Thyroid gland (tissue), 4 donors: Measurements from ENCODE around the gene KCNK4. TPM values are rescaled to one million over a fixed set of nuclear protein-coding genes. Genes with fewer than 3 reads are reported as not detected.
A peak's percentile ranks its signal among the peaks of the same experiment; 100 is the strongest.

Experiments
- DNase-seq, 2 donors: peaks; one replicate each; pipeline ENCODE4 v3.0.0-alpha.2; 2019
- H3K27ac ChIP-seq, 3 donors: fragments of 200-600 bp; sonication (generic); 1 replicate in 2 of 3; 2 replicates in 1 of 3; pipeline ENCODE4 v1.5.1; 2016 to 2019; ENCODE audit warnings: mild to moderate bottlenecking in 1 of 3, moderate library complexity in 1 of 3
- H3K27me3 ChIP-seq: fragments of 200-600 bp; sonication (generic); one replicate; pipeline ENCODE4 v1.5.1; 2019
- H3K36me3 ChIP-seq, 2 donors: fragments of 200-600 bp; sonication (generic); one replicate each; pipeline ENCODE4 v1.5.1; 2016 to 2019
- H3K4me1 ChIP-seq, 2 donors: fragments of 200-600 bp; sonication (generic); one replicate each; pipeline ENCODE4 v1.5.1; 2017 to 2019
- H3K4me3 ChIP-seq, 3 donors: fragments of 200-600 bp; sonication (generic); replicated peaks in 1 of 3; 1 replicate in 2 of 3; 2 replicates in 1 of 3; pipeline ENCODE4 v1.5.1; 2016; ENCODE audit warnings: mild to moderate bottlenecking in 1 of 3
- H3K9me3 ChIP-seq: fragments of 200-600 bp; sonication (generic); one replicate; pipeline ENCODE4 v1.5.1; 2017
- CTCF ChIP-seq, 6 experiments: fragments of 200-600 bp in 3 of 6; fragments of 450-650 bp in 3 of 6; sonication (generic) in 3 of 6; IDR thresholded peaks; one replicate each; pipeline ENCODE4 v1.5.1; 2016 to 2019; ENCODE audit warnings: antibody characterized with exemption in 6 of 6, mild to moderate bottlenecking in 2 of 6, inconsistent platforms in 1 of 6, moderate library complexity in 1 of 6
- POLR2A ChIP-seq, 2 donors: fragments of 450-650 bp; IDR thresholded peaks; one replicate each; pipeline ENCODE4 v1.6.1; 2017; ENCODE audit warnings: antibody characterized with exemption in 2 of 2, mild to moderate bottlenecking in 2 of 2, moderate library complexity in 1 of 2
- WGBS, 2 donors: methylation state at CpG; one replicate each; pipeline ENCODE4 v1.1.5; 2017; 5-methylcytosine and 5-hydroxymethylcytosine counted together
- intact Hi-C: fragments of 100-400 bp; cut with DNase I; formaldehyde crosslinking; loops from one replicate; pipeline ENCODE4 v1.15.1; 2023
- total RNA-seq, 4 donors: library from RNA; depleted of rRNA; stranded (reverse); fragments of >200 nt; gene quantifications; one replicate each; pipeline ENCODE4 v1.2.3, GENCODE V29; 2016

The KCNK4 gene
- total RNA-seq, 4 donors from 2014 or later = not detected

- WGBS, 2 donors = 64 to 70% methylated on average over 13 to 19 of the region's 23 CpGs
- intact Hi-C loops = no loop called here
- peak; percentile 44 for DNase-seq
Measured at GRCh38 chr11:64268025-64268892, 22.8 kb upstream of the KCNK4 start.

GRCh38 chr11:64268893-64269539 is 22.1 kb upstream of the KCNK4 start:
- DNase-seq = peak in 1 of 2 donors; percentile 52
- Histone ChIP-seq H3K27ac (peak overlapping the region; percentile 95 to 99 (median 96)), H3K27me3 (no peaks in the 10 kb centered on the region), H3K36me3 (no peaks in the 10 kb centered on the region), H3K4me3 (peak overlapping the region; percentile 12 to 80 (median 78)), H3K9me3 (no peaks in the 10 kb centered on the region), H3K4me1 (peaks cover 26 to 32% of the 10 kb centered on the region in 2 donors)
- intact Hi-C loops = no loop called here
- 6 to 8% methylated on average over 8 to 17 of the region's 34 CpGs for WGBS, 2 donors
- no peak for TF ChIP-seq POLR2A (IDR thresholded peaks at IDR 0.05)
- no peak for TF ChIP-seq CTCF (IDR thresholded peaks at IDR 0.05)

More at GRCh38 chr11:64268025-64268892, 22.8 kb upstream of the KCNK4 start:
- H3K4me1 ChIP-seq = peaks cover 26 to 32% of the 10 kb centered on the region in 2 donors
- TF ChIP-seq CTCF (IDR thresholded peaks at IDR 0.05) = no peak
- TF ChIP-seq POLR2A (IDR thresholded peaks at IDR 0.05) = no peak
- H3K27ac ChIP-seq = peak overlapping the region; percentile 95 to 99 (median 96)
- H3K9me3 ChIP-seq = no peaks in the 10 kb centered on the region
- no peaks in the 10 kb centered on the region for H3K27me3 ChIP-seq
- peaks cover 5% of the 10 kb centered on the region in 2 donors for H3K36me3 ChIP-seq
- peak overlapping the region in 1 of 3 donors; percentile 80 for H3K4me3 ChIP-seq

GRCh38 chr11:64269540-64270220 is 21.4 kb upstream of the KCNK4 start:
- Histone ChIP-seq H3K27me3 (no peaks in the 10 kb centered on the region), H3K27ac (peak overlapping the region; percentile 95 to 99 (median 96)), H3K36me3 (no peaks in the 10 kb centered on the region), H3K9me3 (no peaks in the 10 kb centered on the region), H3K4me3 (peak overlapping the region; percentile 12 to 94 (median 80)), H3K4me1 (peaks cover 26 to 32% of the 10 kb centered on the region in 2 donors)
- intact Hi-C loops = no loop called here
- peak; percentile 98 for DNase-seq
- TF ChIP-seq CTCF (IDR thresholded peaks at IDR 0.05) (peak in 3 of 6 experiments; percentile 14 to 31 (median 19)), POLR2A (IDR thresholded peaks at IDR 0.05) (no peak)
- WGBS, 2 donors = 2% methylated on average over 9 to 12 of the region's 58 CpGs

GRCh38 chr11:64275031-64275800 is 15.9 kb upstream of the KCNK4 start:
- Histone ChIP-seq H3K9me3 (no peaks in the 10 kb centered on the region), H3K27me3 (no peaks in the 10 kb centered on the region), H3K4me1 (peaks cover 6 to 7% of the 10 kb centered on the region in 2 donors), H3K4me3 (no peak overlapping the region), H3K36me3 (peaks cover 7 to 11% of the 10 kb centered on the region in 2 donors), H3K27ac (no peak overlapping the region)
- no peak for DNase-seq
- intact Hi-C loops = no loop called here
- 89 to 94% methylated on average over 8 to 15 of the region's 15 CpGs for WGBS, 2 donors
- TF ChIP-seq POLR2A (IDR thresholded peaks at IDR 0.05) (no peak), CTCF (IDR thresholded peaks at IDR 0.05) (no peak)
